HCT116 (cell line): ENCODE results near the gene MEGF10.

Experiments used
- CTCF ChIP-seq, 3 experiments: fragments of 200-600 bp in 1 of 3; sonication (generic) in 1 of 3; IDR thresholded peaks in 2 of 3; conservative IDR thresholded peaks in 1 of 3; 2 replicates each; pipeline ENCODE4 v1.5.1; 2012 to 2017; ENCODE audit warnings: low read depth in 2 of 3, low read length in 2 of 3, antibody characterized with exemption in 1 of 3, borderline replicate concordance in 1 of 3, control low read depth in 1 of 3, mild to moderate bottlenecking in 1 of 3, mixed read lengths in 1 of 3, mixed run types in 1 of 3, moderate library complexity in 1 of 3; ENCODE audit not compliant: insufficient read depth in 1 of 3
- EZH2 ChIP-seq: fragments of 200-600 bp; sonication (generic); IDR thresholded peaks from 2 replicates; pipeline ENCODE4 v1.6.1; 2017; ENCODE audit warnings: antibody characterized with exemption, mixed run types
- POLR2A ChIP-seq: IDR thresholded peaks from 2 replicates; pipeline ENCODE4 v1.7.0; 2011; ENCODE audit warnings: borderline replicate concordance; ENCODE audit not compliant: insufficient read depth, insufficient read length; ENCODE audit errors: extremely low read depth
- POLR2AphosphoS5 ChIP-seq: IDR thresholded peaks from 2 replicates; pipeline ENCODE4 v1.6.1; 2011; ENCODE audit warnings: mild to moderate bottlenecking, low read depth, low read length, moderate library complexity
- SP1 ChIP-seq: IDR thresholded peaks from 2 replicates; pipeline ENCODE4 v1.6.1; 2012; ENCODE audit warnings: low read depth
- TCF7L2 ChIP-seq: IDR thresholded peaks from 2 replicates; pipeline ENCODE4 v1.7.0; 2011; ENCODE audit warnings: borderline replicate concordance, inconsistent platforms; ENCODE audit not compliant: insufficient read depth, insufficient read length; ENCODE audit errors: extremely low read depth
- ZFX ChIP-seq: fragments of 450-650 bp; IDR thresholded peaks from 2 replicates; pipeline ENCODE4 v1.6.1; 2017
- ZNF274 ChIP-seq: fragments of 200-500 bp; sonication (Bioruptor generic); IDR thresholded peaks from 2 replicates; pipeline ENCODE4 v1.6.1; 2014; ENCODE audit warnings: mild to moderate bottlenecking, low read depth, low read length, inconsistent platforms
- TF ChIP-seq, protein P1 (sequence below): IDR thresholded peaks from 2 replicates; pipeline ENCODE4 v1.6.1; 2012; ENCODE audit warnings: low read depth
- TF ChIP-seq, protein P2 (sequence below): IDR thresholded peaks from 2 replicates; pipeline ENCODE4 v1.6.1; 2012
- TF ChIP-seq, protein P3 (sequence below): IDR thresholded peaks from 2 replicates; pipeline ENCODE4 v1.6.1; 2011; ENCODE audit warnings: mild to moderate bottlenecking, low read length, moderate library complexity; ENCODE audit not compliant: insufficient replicate concordance; ENCODE audit errors: extremely low read depth

DNA sequence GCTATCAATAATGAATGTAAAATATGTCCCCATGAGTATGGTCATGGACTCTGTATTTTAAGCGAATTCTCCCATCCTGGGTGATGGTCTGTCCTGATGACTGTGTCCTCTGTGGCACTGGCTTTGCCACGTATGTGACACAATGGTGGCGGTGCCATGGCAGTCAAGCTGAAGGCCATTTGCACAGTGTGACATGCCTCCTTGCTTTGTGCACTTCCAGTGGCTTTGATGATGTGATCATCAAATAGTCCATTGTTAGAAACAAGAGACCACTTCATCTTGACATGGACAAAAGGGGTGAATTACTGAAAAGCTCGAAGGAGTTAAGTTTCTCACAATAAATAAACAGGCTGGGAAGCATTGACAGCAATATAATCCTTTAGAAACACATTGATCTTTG lies 195.9 kb downstream of the MEGF10 start:
- no peak for TF ChIP-seq POLR2A
- TF ChIP-seq TCF7L2 = no peak
- no peak for TF ChIP-seq EZH2
- TF ChIP-seq CTCF (IDR thresholded peaks at IDR 0.05 in 2 of 3, conservative IDR thresholded peaks at IDR 0.05 in 1 of 3; ENCODE audit: borderline replicate concordance in 1 of 3, insufficient read depth in 1 of 3, low read depth in 2 of 3, low read length in 2 of 3) = no peak
- TF ChIP-seq, protein P1, sequence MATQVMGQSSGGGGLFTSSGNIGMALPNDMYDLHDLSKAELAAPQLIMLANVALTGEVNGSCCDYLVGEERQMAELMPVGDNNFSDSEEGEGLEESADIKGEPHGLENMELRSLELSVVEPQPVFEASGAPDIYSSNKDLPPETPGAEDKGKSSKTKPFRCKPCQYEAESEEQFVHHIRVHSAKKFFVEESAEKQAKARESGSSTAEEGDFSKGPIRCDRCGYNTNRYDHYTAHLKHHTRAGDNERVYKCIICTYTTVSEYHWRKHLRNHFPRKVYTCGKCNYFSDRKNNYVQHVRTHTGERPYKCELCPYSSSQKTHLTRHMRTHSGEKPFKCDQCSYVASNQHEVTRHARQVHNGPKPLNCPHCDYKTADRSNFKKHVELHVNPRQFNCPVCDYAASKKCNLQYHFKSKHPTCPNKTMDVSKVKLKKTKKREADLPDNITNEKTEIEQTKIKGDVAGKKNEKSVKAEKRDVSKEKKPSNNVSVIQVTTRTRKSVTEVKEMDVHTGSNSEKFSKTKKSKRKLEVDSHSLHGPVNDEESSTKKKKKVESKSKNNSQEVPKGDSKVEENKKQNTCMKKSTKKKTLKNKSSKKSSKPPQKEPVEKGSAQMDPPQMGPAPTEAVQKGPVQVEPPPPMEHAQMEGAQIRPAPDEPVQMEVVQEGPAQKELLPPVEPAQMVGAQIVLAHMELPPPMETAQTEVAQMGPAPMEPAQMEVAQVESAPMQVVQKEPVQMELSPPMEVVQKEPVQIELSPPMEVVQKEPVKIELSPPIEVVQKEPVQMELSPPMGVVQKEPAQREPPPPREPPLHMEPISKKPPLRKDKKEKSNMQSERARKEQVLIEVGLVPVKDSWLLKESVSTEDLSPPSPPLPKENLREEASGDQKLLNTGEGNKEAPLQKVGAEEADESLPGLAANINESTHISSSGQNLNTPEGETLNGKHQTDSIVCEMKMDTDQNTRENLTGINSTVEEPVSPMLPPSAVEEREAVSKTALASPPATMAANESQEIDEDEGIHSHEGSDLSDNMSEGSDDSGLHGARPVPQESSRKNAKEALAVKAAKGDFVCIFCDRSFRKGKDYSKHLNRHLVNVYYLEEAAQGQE = no peak
- TF ChIP-seq, protein P2, sequence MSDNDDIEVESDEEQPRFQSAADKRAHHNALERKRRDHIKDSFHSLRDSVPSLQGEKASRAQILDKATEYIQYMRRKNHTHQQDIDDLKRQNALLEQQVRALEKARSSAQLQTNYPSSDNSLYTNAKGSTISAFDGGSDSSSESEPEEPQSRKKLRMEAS = no peak
- TF ChIP-seq SP1 = no peak
- TF ChIP-seq ZFX = no peak
- no peak for TF ChIP-seq POLR2AphosphoS5
- TF ChIP-seq, protein P3, sequence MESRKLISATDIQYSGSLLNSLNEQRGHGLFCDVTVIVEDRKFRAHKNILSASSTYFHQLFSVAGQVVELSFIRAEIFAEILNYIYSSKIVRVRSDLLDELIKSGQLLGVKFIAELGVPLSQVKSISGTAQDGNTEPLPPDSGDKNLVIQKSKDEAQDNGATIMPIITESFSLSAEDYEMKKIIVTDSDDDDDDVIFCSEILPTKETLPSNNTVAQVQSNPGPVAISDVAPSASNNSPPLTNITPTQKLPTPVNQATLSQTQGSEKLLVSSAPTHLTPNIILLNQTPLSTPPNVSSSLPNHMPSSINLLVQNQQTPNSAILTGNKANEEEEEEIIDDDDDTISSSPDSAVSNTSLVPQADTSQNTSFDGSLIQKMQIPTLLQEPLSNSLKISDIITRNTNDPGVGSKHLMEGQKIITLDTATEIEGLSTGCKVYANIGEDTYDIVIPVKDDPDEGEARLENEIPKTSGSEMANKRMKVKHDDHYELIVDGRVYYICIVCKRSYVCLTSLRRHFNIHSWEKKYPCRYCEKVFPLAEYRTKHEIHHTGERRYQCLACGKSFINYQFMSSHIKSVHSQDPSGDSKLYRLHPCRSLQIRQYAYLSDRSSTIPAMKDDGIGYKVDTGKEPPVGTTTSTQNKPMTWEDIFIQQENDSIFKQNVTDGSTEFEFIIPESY = no peak
- no peak for TF ChIP-seq ZNF274
